ENCODE data around the gene CLASRP. TPM values are rescaled to one million over a fixed set of nuclear protein-coding genes. Genes with fewer than 3 reads are reported as not detected.

The CLASRP gene
- total and polyA plus RNA-seq, 9 donors: 29.5 to 113 (median 80.3) TPM

DNA sequence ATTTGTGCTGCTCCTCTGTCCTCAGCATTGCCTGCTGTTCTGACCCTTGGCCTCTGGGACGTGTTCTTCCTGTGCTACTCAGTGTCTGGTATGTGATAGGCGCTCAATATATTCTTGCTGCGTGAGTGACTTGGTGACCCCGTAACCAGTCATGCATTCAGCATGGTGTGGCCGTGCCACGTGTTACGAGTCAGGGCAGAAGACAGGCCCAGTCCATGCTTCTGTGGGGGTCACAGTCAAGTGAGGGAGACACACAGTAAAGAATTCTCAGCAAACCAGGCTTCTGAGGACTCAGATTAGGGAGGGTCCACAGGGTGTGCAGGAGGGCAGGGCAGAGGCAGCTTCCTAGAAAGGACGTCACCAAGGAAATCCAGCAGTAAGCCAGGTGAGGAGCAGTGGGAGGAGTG is 62.0 kb downstream of the CLASRP start:
- no peaks in the 10 kb centered on the region for H3K36me3 ChIP-seq
- intact Hi-C loops (cut with DNase I): no loop called here
- TF ChIP-seq EP300 (IDR thresholded peaks at IDR 0.05) (no peak), POLR2A (IDR thresholded peaks at IDR 0.05) (no peak)
- TF ChIP-seq, protein P1, sequence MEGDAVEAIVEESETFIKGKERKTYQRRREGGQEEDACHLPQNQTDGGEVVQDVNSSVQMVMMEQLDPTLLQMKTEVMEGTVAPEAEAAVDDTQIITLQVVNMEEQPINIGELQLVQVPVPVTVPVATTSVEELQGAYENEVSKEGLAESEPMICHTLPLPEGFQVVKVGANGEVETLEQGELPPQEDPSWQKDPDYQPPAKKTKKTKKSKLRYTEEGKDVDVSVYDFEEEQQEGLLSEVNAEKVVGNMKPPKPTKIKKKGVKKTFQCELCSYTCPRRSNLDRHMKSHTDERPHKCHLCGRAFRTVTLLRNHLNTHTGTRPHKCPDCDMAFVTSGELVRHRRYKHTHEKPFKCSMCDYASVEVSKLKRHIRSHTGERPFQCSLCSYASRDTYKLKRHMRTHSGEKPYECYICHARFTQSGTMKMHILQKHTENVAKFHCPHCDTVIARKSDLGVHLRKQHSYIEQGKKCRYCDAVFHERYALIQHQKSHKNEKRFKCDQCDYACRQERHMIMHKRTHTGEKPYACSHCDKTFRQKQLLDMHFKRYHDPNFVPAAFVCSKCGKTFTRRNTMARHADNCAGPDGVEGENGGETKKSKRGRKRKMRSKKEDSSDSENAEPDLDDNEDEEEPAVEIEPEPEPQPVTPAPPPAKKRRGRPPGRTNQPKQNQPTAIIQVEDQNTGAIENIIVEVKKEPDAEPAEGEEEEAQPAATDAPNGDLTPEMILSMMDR (IDR thresholded peaks at IDR 0.05): no peak
- no peaks in the 10 kb centered on the region for H3K27me3 ChIP-seq
- H3K4me3 ChIP-seq: no peak overlapping the region
- peaks cover 32% of the 10 kb centered on the region for H3K4me1 ChIP-seq (ENCODE audit: insufficient read depth)
- DNase-seq: no peak
- no peaks in the 10 kb centered on the region for H3K9me3 ChIP-seq
- H3K27ac ChIP-seq: no peak overlapping the region
- 77 to 88% (median 87%) methylated on average over 8 of the region's 8 CpGs for WGBS, 3 donors

GRCh38 chr19:45101806-45102205 is 63.0 kb downstream of the CLASRP start:
- intact Hi-C loops (cut with DNase I): no loop called here
- no peak overlapping the region for H3K4me3 ChIP-seq
- TF ChIP-seq, protein P1 (IDR thresholded peaks at IDR 0.05): no peak
- TF ChIP-seq POLR2A (IDR thresholded peaks at IDR 0.05) (no peak), EP300 (IDR thresholded peaks at IDR 0.05) (no peak)
- H3K9me3 ChIP-seq: no peaks in the 10 kb centered on the region
- no peak overlapping the region for H3K27ac ChIP-seq
- H3K36me3 ChIP-seq: no peaks in the 10 kb centered on the region
- H3K4me1 ChIP-seq (ENCODE audit: insufficient read depth): peaks cover 29% of the 10 kb centered on the region
- no peak for DNase-seq
- H3K27me3 ChIP-seq: no peaks in the 10 kb centered on the region
- WGBS, 3 donors: 66 to 81% (median 69%) methylated on average over 8 of the region's 8 CpGs

GRCh38 chr19:45102481-45102880 is 63.6 kb downstream of the CLASRP start:
- H3K36me3 ChIP-seq: no peaks in the 10 kb centered on the region
- H3K4me1 ChIP-seq (ENCODE audit: insufficient read depth): peaks cover 26% of the 10 kb centered on the region
- no peak for TF ChIP-seq EP300 (IDR thresholded peaks at IDR 0.05)
- TF ChIP-seq, protein P1 (IDR thresholded peaks at IDR 0.05): no peak
- H3K4me3 ChIP-seq: no peak overlapping the region
- 90 to 93% (median 92%) methylated on average over 6 to 7 of the region's 7 CpGs for WGBS, 3 donors
- no peaks in the 10 kb centered on the region for H3K27me3 ChIP-seq
- no peak for DNase-seq
- intact Hi-C loops (cut with DNase I): no loop called here
- no peaks in the 10 kb centered on the region for H3K9me3 ChIP-seq
- no peak overlapping the region for H3K27ac ChIP-seq

- peak in 2 of 5 donors; percentile 47 to 52 for DNase-seq
- TF ChIP-seq POLR2A (IDR thresholded peaks at IDR 0.05): no peak
- no peak for TF ChIP-seq EP300 (IDR thresholded peaks at IDR 0.05)
- Histone ChIP-seq H3K9me3 (no peaks in the 10 kb centered on the region), H3K27ac (no peak overlapping the region), H3K36me3 (no peaks in the 10 kb centered on the region), H3K27me3 (no peaks in the 10 kb centered on the region), H3K4me3 (no peak overlapping the region), H3K4me1 (ENCODE audit: insufficient read depth) (peaks cover 22% of the 10 kb centered on the region)
- 10 to 20% (median 13%) methylated on average over 15 of the region's 15 CpGs for WGBS, 3 donors
- intact Hi-C loops (cut with DNase I): no loop called here
Measured at GRCh38 chr19:45103156-45103507, 64.3 kb downstream of the CLASRP start.

DNA sequence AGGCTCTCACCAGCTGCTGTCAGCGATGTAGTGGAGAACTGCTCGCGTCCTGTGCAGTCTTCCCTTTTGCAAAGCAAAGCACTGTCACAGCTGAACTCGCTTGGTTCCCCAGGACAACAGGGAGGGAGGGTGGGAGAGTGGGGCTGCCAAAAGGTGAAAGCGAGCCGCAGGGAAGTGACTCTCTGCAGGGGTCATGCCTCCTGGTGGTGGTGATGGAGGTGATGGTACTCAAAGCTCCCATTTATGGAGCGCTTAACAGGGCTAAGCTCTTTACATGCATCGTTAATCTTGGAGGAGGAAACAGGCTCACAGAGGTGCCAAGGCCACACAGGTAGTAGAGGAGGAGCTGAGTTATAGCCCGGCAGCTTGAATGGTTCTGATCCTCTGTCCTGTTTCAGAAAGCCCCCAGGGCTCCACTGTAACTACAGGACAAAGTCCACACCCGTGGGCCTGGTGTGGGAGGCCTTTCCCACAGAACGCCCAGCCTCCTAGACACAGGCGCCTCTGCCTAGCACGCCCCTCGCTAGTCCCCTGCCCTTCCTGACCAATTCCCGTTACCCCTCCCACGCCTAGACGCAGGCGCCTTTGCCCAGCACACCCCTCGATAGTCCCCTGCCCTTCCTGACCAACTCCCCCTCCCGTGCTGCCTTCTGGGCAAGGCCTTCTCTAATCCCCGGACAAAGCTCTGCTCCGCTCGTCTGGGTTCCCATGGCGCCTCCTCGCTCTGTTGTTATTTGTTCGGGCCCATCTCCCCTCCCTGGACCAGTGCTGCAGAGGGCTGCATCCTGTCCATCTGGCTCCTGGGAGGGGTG is 64.9 kb downstream of the CLASRP start:
- no peak overlapping the region for H3K4me3 ChIP-seq
- WGBS, 3 donors: 38 to 49% (median 43%) methylated on average over 26 of the region's 26 CpGs
- no peaks in the 10 kb centered on the region for H3K36me3 ChIP-seq
- no peaks in the 10 kb centered on the region for H3K27me3 ChIP-seq
- H3K27ac ChIP-seq: no peak overlapping the region
- H3K4me1 ChIP-seq (ENCODE audit: insufficient read depth): peaks cover 17% of the 10 kb centered on the region
- no peaks in the 10 kb centered on the region for H3K9me3 ChIP-seq
- TF ChIP-seq POLR2A (IDR thresholded peaks at IDR 0.05) (no peak), EP300 (IDR thresholded peaks at IDR 0.05) (no peak)
- TF ChIP-seq, protein P1 (IDR thresholded peaks at IDR 0.05): no peak
- DNase-seq: no peak
- intact Hi-C loops (cut with DNase I): no loop called here
